Uterus (tissue), 2 donors: ENCODE measurements around the gene BRI3.

Experiments used
- POLR2A ChIP-seq, 2 donors: fragments of 450-650 bp; IDR thresholded peaks; one replicate each; pipeline ENCODE4 v1.6.1; 2016; ENCODE audit warnings: antibody characterized with exemption in 2 of 2, mild to moderate bottlenecking in 1 of 2, moderate library complexity in 1 of 2
- TF ChIP-seq, protein P1 (sequence below), 4 experiments: fragments of 200-600 bp in 2 of 4; fragments of 450-650 bp in 2 of 4; sonication (generic) in 2 of 4; IDR thresholded peaks; one replicate each; pipeline ENCODE4 v1.5.1; 2016 to 2019; ENCODE audit warnings: antibody characterized with exemption in 4 of 4, mild to moderate bottlenecking in 2 of 4, moderate library complexity in 1 of 4

- TF ChIP-seq POLR2A (IDR thresholded peaks at IDR 0.05): no peak
- TF ChIP-seq, protein P1, sequence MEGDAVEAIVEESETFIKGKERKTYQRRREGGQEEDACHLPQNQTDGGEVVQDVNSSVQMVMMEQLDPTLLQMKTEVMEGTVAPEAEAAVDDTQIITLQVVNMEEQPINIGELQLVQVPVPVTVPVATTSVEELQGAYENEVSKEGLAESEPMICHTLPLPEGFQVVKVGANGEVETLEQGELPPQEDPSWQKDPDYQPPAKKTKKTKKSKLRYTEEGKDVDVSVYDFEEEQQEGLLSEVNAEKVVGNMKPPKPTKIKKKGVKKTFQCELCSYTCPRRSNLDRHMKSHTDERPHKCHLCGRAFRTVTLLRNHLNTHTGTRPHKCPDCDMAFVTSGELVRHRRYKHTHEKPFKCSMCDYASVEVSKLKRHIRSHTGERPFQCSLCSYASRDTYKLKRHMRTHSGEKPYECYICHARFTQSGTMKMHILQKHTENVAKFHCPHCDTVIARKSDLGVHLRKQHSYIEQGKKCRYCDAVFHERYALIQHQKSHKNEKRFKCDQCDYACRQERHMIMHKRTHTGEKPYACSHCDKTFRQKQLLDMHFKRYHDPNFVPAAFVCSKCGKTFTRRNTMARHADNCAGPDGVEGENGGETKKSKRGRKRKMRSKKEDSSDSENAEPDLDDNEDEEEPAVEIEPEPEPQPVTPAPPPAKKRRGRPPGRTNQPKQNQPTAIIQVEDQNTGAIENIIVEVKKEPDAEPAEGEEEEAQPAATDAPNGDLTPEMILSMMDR (IDR thresholded peaks at IDR 0.05): no peak
Measured at GRCh38 chr7:98251231-98251600, 30.3 kb upstream of the BRI3 start.
